Measurements from ENCODE around the gene DEFB114. TPM values are rescaled to one million over a fixed set of nuclear protein-coding genes. Genes with fewer than 3 reads are reported as not detected.

Gene DEFB114
- total RNA-seq, 1 donor from 2014 or later = not detected

- H3K27ac ChIP-seq (replicated peaks) = no peak within 1 kb of the TSS
- no peaks in the 10 kb centered on the region for H3K27me3 ChIP-seq (ENCODE audit: low read depth)
- DNase-seq = no peak
- intact Hi-C loops (cut with micrococcal nuclease) = no loop called here
- no peaks in the 10 kb centered on the region for H3K36me3 ChIP-seq
- no peaks in the 10 kb centered on the region for H3K9me3 ChIP-seq (replicated peaks)
- no peaks in the 10 kb centered on the region for H3K4me1 ChIP-seq
- no peak within 1 kb of the TSS for H3K4me3 ChIP-seq
- TF ChIP-seq, protein P1, sequence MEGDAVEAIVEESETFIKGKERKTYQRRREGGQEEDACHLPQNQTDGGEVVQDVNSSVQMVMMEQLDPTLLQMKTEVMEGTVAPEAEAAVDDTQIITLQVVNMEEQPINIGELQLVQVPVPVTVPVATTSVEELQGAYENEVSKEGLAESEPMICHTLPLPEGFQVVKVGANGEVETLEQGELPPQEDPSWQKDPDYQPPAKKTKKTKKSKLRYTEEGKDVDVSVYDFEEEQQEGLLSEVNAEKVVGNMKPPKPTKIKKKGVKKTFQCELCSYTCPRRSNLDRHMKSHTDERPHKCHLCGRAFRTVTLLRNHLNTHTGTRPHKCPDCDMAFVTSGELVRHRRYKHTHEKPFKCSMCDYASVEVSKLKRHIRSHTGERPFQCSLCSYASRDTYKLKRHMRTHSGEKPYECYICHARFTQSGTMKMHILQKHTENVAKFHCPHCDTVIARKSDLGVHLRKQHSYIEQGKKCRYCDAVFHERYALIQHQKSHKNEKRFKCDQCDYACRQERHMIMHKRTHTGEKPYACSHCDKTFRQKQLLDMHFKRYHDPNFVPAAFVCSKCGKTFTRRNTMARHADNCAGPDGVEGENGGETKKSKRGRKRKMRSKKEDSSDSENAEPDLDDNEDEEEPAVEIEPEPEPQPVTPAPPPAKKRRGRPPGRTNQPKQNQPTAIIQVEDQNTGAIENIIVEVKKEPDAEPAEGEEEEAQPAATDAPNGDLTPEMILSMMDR (IDR thresholded peaks at IDR 0.05; ENCODE audit: borderline replicate concordance) = no peak
Measured at GRCh38 chr6:49969605-49970004, 5.6 kb upstream of the DEFB114 start, which contains the start of gene DEFB113. TSS of gene DEFB113 (minus strand) at chr6:49969625. CDS start at chr6:49969625, 0 bp downstream.

- intact Hi-C loops (cut with micrococcal nuclease) = no loop called here
- TF ChIP-seq, protein P1 (IDR thresholded peaks at IDR 0.05; ENCODE audit: borderline replicate concordance) = no peak
- Histone ChIP-seq H3K9me3 (replicated peaks) (no peaks in the 10 kb centered on the region), H3K27ac (replicated peaks) (no peak overlapping the region), H3K36me3 (no peaks in the 10 kb centered on the region), H3K4me3 (no peak overlapping the region), H3K4me1 (no peaks in the 10 kb centered on the region), H3K27me3 (ENCODE audit: low read depth) (no peaks in the 10 kb centered on the region)
- no peak for DNase-seq
Measured at GRCh38 chr6:49966823-49967222, 2.9 kb upstream of the DEFB114 start.

DNA sequence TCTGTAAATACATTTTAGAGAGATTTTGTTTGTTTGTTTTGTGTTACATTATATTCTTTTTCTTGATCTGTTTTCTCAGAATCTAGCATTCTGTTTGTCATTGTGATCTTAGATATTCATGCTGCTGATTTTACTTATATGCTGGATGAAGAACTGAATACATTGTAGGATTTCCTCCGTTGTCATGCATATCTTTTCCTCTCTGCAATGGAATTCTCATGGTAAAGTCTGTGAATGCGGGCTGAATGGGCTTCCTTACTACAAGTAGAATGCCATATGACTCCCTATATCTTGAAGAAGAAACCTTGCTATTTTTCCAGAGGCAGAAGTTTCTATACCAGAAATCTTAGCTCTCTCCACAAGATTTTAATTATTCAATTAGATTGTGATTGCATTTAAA lies 2.4 kb upstream of the DEFB114 start:
- intact Hi-C loops (cut with micrococcal nuclease) = no loop called here
- DNase-seq = no peak
- Histone ChIP-seq H3K27ac (replicated peaks) (no peak overlapping the region), H3K9me3 (replicated peaks) (no peaks in the 10 kb centered on the region), H3K36me3 (no peaks in the 10 kb centered on the region), H3K27me3 (ENCODE audit: low read depth) (no peaks in the 10 kb centered on the region), H3K4me3 (no peak overlapping the region), H3K4me1 (no peaks in the 10 kb centered on the region)
- TF ChIP-seq, protein P1 (IDR thresholded peaks at IDR 0.05; ENCODE audit: borderline replicate concordance) = no peak

- Histone ChIP-seq H3K27ac (replicated peaks) (no peak overlapping the region), H3K9me3 (replicated peaks) (no peaks in the 10 kb centered on the region), H3K27me3 (ENCODE audit: low read depth) (no peaks in the 10 kb centered on the region), H3K4me1 (no peaks in the 10 kb centered on the region), H3K4me3 (no peak overlapping the region), H3K36me3 (no peaks in the 10 kb centered on the region)
- intact Hi-C loops (cut with micrococcal nuclease) = no loop called here
- no peak for DNase-seq
- TF ChIP-seq, protein P1 (IDR thresholded peaks at IDR 0.05; ENCODE audit: borderline replicate concordance) = no peak
Measured at GRCh38 chr6:49958180-49958579, 5.8 kb downstream of the DEFB114 start.

DNA sequence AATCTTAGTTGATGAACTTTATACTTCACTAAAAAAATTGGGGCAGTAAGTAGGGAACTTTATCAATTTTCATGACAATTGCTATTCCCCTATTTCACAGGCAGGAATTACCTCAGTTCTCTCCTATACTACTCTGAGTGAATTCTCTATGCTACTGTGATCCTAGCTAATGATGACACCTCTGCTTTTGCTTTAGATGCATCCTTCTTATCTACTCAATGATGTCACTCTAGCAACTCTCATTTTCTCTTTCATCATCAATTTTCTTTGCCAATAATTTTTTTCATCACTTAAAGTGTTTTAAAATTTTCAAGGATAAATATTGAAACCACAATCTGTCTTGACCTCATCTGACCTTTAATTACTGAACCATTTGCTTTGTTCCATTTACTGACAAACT lies 8.1 kb downstream of the DEFB114 start:
- no peak overlapping the region for H3K4me3 ChIP-seq
- no peaks in the 10 kb centered on the region for H3K27me3 ChIP-seq (ENCODE audit: low read depth)
- no peak for DNase-seq
- intact Hi-C loops (cut with micrococcal nuclease) = no loop called here
- no peaks in the 10 kb centered on the region for H3K4me1 ChIP-seq
- no peaks in the 10 kb centered on the region for H3K36me3 ChIP-seq
- no peak overlapping the region for H3K27ac ChIP-seq (replicated peaks)
- TF ChIP-seq, protein P1 (IDR thresholded peaks at IDR 0.05; ENCODE audit: borderline replicate concordance) = no peak
- H3K9me3 ChIP-seq (replicated peaks) = no peaks in the 10 kb centered on the region

- no peak overlapping the region for H3K27ac ChIP-seq (replicated peaks)
- no peak overlapping the region for H3K4me3 ChIP-seq
- H3K36me3 ChIP-seq = no peaks in the 10 kb centered on the region
- no peaks in the 10 kb centered on the region for H3K4me1 ChIP-seq
- intact Hi-C loops (cut with micrococcal nuclease) = no loop called here
- DNase-seq = no peak
- H3K9me3 ChIP-seq (replicated peaks) = no peaks in the 10 kb centered on the region
- TF ChIP-seq, protein P1 (IDR thresholded peaks at IDR 0.05; ENCODE audit: borderline replicate concordance) = no peak
- H3K27me3 ChIP-seq (ENCODE audit: low read depth) = no peaks in the 10 kb centered on the region
Measured at GRCh38 chr6:49951926-49952325, 12.0 kb downstream of the DEFB114 start.
